ENCODE results near the gene HPSE2. TPM values are rescaled to one million over a fixed set of nuclear protein-coding genes. Genes with fewer than 3 reads are reported as not detected.

The HPSE2 gene
- total RNA-seq, 1 donor from 2014 or later: not detected

GRCh38 chr10:98666276-98666675 is 569.4 kb downstream of the HPSE2 start:
- Histone ChIP-seq H3K27me3 (ENCODE audit: low read depth) (no peaks in the 10 kb centered on the region), H3K4me3 (no peak overlapping the region), H3K36me3 (no peaks in the 10 kb centered on the region), H3K27ac (replicated peaks) (no peak overlapping the region), H3K9me3 (replicated peaks) (peaks cover 21% of the 10 kb centered on the region), H3K4me1 (no peaks in the 10 kb centered on the region)
- intact Hi-C loops (cut with micrococcal nuclease): no loop called here
- TF ChIP-seq CTCF (IDR thresholded peaks at IDR 0.05; ENCODE audit: borderline replicate concordance): no peak
- no peak for DNase-seq

- Histone ChIP-seq H3K27ac (replicated peaks) (no peak overlapping the region), H3K9me3 (replicated peaks) (peaks cover 21% of the 10 kb centered on the region), H3K27me3 (ENCODE audit: low read depth) (no peaks in the 10 kb centered on the region), H3K4me1 (no peaks in the 10 kb centered on the region), H3K4me3 (no peak overlapping the region), H3K36me3 (no peaks in the 10 kb centered on the region)
- TF ChIP-seq CTCF (IDR thresholded peaks at IDR 0.05; ENCODE audit: borderline replicate concordance): peak; percentile 60
- DNase-seq: no peak
- intact Hi-C loops (cut with micrococcal nuclease): no loop called here
These were observed 571.2 kb downstream of the HPSE2 start for GRCh38 chr10:98664329-98665042.

GRCh38 chr10:98659951-98660350 is 575.7 kb downstream of the HPSE2 start:
- H3K36me3 ChIP-seq: no peaks in the 10 kb centered on the region
- H3K27ac ChIP-seq (replicated peaks): no peak overlapping the region
- no peak for DNase-seq
- no peak for TF ChIP-seq CTCF (IDR thresholded peaks at IDR 0.05; ENCODE audit: borderline replicate concordance)
- intact Hi-C loops (cut with micrococcal nuclease): no loop called here
- H3K9me3 ChIP-seq (replicated peaks): peaks cover 8% of the 10 kb centered on the region
- no peaks in the 10 kb centered on the region for H3K4me1 ChIP-seq
- H3K27me3 ChIP-seq (ENCODE audit: low read depth): no peaks in the 10 kb centered on the region
- no peak overlapping the region for H3K4me3 ChIP-seq

GRCh38 chr10:98655492-98655891 is 580.2 kb downstream of the HPSE2 start:
- Histone ChIP-seq H3K27me3 (ENCODE audit: low read depth) (no peaks in the 10 kb centered on the region), H3K9me3 (replicated peaks) (no peaks in the 10 kb centered on the region), H3K27ac (replicated peaks) (no peak overlapping the region), H3K36me3 (no peaks in the 10 kb centered on the region), H3K4me3 (no peak overlapping the region), H3K4me1 (no peaks in the 10 kb centered on the region)
- intact Hi-C loops (cut with micrococcal nuclease): no loop called here
- DNase-seq: no peak
- no peak for TF ChIP-seq CTCF (IDR thresholded peaks at IDR 0.05; ENCODE audit: borderline replicate concordance)

GRCh38 chr10:98649170-98649569 is 586.5 kb downstream of the HPSE2 start:
- Histone ChIP-seq H3K27ac (replicated peaks) (no peak overlapping the region), H3K27me3 (ENCODE audit: low read depth) (peaks cover 31% of the 10 kb centered on the region), H3K4me3 (no peak overlapping the region), H3K36me3 (no peaks in the 10 kb centered on the region), H3K9me3 (replicated peaks) (no peaks in the 10 kb centered on the region), H3K4me1 (no peaks in the 10 kb centered on the region)
- DNase-seq: no peak
- intact Hi-C loops (cut with micrococcal nuclease): no loop called here
- no peak for TF ChIP-seq CTCF (IDR thresholded peaks at IDR 0.05; ENCODE audit: borderline replicate concordance)
